Loucy (cell line): Measurements from ENCODE around the gene DIPK1B.

Source experiments
- CTCF ChIP-seq: fragments of 200-600 bp; sonication (generic); conservative IDR thresholded peaks from 2 replicates; pipeline ENCODE4 v1.5.1; 2014; ENCODE audit warnings: mild to moderate bottlenecking, antibody characterized with exemption, low read length
- EZH2phosphoT487 ChIP-seq: fragments of 200-600 bp; IDR thresholded peaks from 2 replicates; pipeline ENCODE4 v1.6.1; 2018; ENCODE audit warnings: antibody characterized with exemption, mild to moderate bottlenecking, moderate library complexity, borderline replicate concordance

- TF ChIP-seq CTCF (no peak), EZH2phosphoT487 (no peak)
Measured at GRCh38 chr9:136738960-136739359, 26.6 kb downstream of the DIPK1B start.
